Stimulated activated effector memory CD8-positive, alpha-beta T cell treated with anti-CD3 and anti-CD28 coated beads, Interleukin-12 subunit alpha, Interleukin-12 subunit beta, amount 100 ng/mL, for 72 hours (primary cell): ENCODE data around the gene FBL.
A peak's percentile ranks its signal among the peaks of the same experiment; 100 is the strongest.

ENCODE experiments used
- ATAC-seq: fragments of 150-1000 bp; cut with Tn5 transposase; 2 replicates; pipeline ENCODE4 v1.10.0; 2021
- DNase-seq, 2 donors: peaks; one replicate each; pipeline ENCODE4 v3.0.0; 2021 to 2022; ENCODE audit warnings: low spot score in 2 of 2
- H3K27ac Mint-ChIP-seq: one replicate; pipeline ENCODE4 v1.8.0; 2022; ENCODE audit warnings: mild to moderate bottlenecking, mixed read lengths
- H3K36me3 Mint-ChIP-seq: one replicate; pipeline ENCODE4 v1.8.0; 2022; ENCODE audit warnings: mild to moderate bottlenecking, mixed read lengths
- H3K4me1 Mint-ChIP-seq: one replicate; pipeline ENCODE4 v1.8.0; 2022; ENCODE audit warnings: mixed read lengths
- H3K4me3 Mint-ChIP-seq: one replicate; pipeline ENCODE4 v1.8.0; 2022; ENCODE audit warnings: mild to moderate bottlenecking, mixed read lengths
- H3K9me3 Mint-ChIP-seq: one replicate; pipeline ENCODE4 v1.8.0; 2022; ENCODE audit warnings: mixed read lengths

FBL gene

GRCh38 chr19:39865953-39866352 lies 19.8 kb upstream of the FBL start:
- H3K4me1 Mint-ChIP-seq: no peaks in the 10 kb centered on the region
- H3K9me3 Mint-ChIP-seq: no peaks in the 10 kb centered on the region
- DNase-seq (no peak), ATAC-seq (no peak)
- no peak overlapping the region for H3K4me3 Mint-ChIP-seq
- no peak overlapping the region for H3K27ac Mint-ChIP-seq
- no peaks in the 10 kb centered on the region for H3K36me3 Mint-ChIP-seq

GRCh38 chr19:39865186-39865585 lies 19.0 kb upstream of the FBL start:
- Mint-ChIP-seq H3K27ac (no peak overlapping the region), H3K36me3 (no peaks in the 10 kb centered on the region), H3K4me3 (no peak overlapping the region), H3K4me1 (no peaks in the 10 kb centered on the region), H3K9me3 (no peaks in the 10 kb centered on the region)
- DNase-seq: no peak
- no peak for ATAC-seq

GRCh38 chr19:39864118-39864517 lies 17.9 kb upstream of the FBL start:
- ATAC-seq (no peak), DNase-seq (no peak)
- Mint-ChIP-seq H3K4me3 (no peak overlapping the region), H3K9me3 (no peaks in the 10 kb centered on the region), H3K4me1 (no peaks in the 10 kb centered on the region), H3K36me3 (no peaks in the 10 kb centered on the region), H3K27ac (no peak overlapping the region)

GRCh38 chr19:39858541-39858940 lies 12.4 kb upstream of the FBL start:
- ATAC-seq: no peak
- Mint-ChIP-seq H3K4me3 (no peak overlapping the region), H3K36me3 (no peaks in the 10 kb centered on the region), H3K4me1 (no peaks in the 10 kb centered on the region), H3K9me3 (no peaks in the 10 kb centered on the region), H3K27ac (no peak overlapping the region)
- DNase-seq: no peak

- H3K27ac Mint-ChIP-seq: no peak overlapping the region
- no peaks in the 10 kb centered on the region for H3K9me3 Mint-ChIP-seq
- DNase-seq: no peak
- no peak for ATAC-seq
- H3K36me3 Mint-ChIP-seq: no peaks in the 10 kb centered on the region
- H3K4me1 Mint-ChIP-seq: no peaks in the 10 kb centered on the region
- H3K4me3 Mint-ChIP-seq: no peak overlapping the region
Measured at GRCh38 chr19:39852882-39853281, 6.7 kb upstream of the FBL start.

- ATAC-seq (no peak), DNase-seq (no peak)
- H3K27ac Mint-ChIP-seq: no peak overlapping the region
- peaks cover 14% of the 10 kb centered on the region for H3K4me1 Mint-ChIP-seq
- no peaks in the 10 kb centered on the region for H3K9me3 Mint-ChIP-seq
- H3K36me3 Mint-ChIP-seq: peaks cover 9% of the 10 kb centered on the region
- no peak overlapping the region for H3K4me3 Mint-ChIP-seq
Measured at GRCh38 chr19:39850892-39851291, 4.7 kb upstream of the FBL start.

GRCh38 chr19:39848392-39848791 lies 2.2 kb upstream of the FBL start:
- Mint-ChIP-seq H3K27ac (no peak overlapping the region), H3K36me3 (peaks cover 34% of the 10 kb centered on the region), H3K4me3 (no peak overlapping the region), H3K9me3 (no peaks in the 10 kb centered on the region), H3K4me1 (peaks cover 35% of the 10 kb centered on the region)
- no peak for ATAC-seq
- DNase-seq: no peak

GRCh38 chr19:39847525-39847924 lies 1.3 kb upstream of the FBL start:
- no peaks in the 10 kb centered on the region for H3K9me3 Mint-ChIP-seq
- H3K36me3 Mint-ChIP-seq: peaks cover 40% of the 10 kb centered on the region
- DNase-seq (no peak), ATAC-seq (no peak)
- H3K4me1 Mint-ChIP-seq: peaks cover 42% of the 10 kb centered on the region
- H3K27ac Mint-ChIP-seq: peak overlapping the region; percentile 93
- peak overlapping the region; percentile 94 for H3K4me3 Mint-ChIP-seq

- Mint-ChIP-seq H3K36me3 (peaks cover 47% of the 10 kb centered on the region), H3K4me1 (peaks cover 47% of the 10 kb centered on the region), H3K9me3 (no peaks in the 10 kb centered on the region), H3K27ac (peak overlapping the region; percentile 93), H3K4me3 (peak overlapping the region; percentile 94)
- ATAC-seq (no peak), DNase-seq (no peak)
Measured at GRCh38 chr19:39846678-39847486, 703 bp upstream of the FBL start.

GRCh38 chr19:39845584-39845932 lies 621 bp downstream of the FBL start:
- Mint-ChIP-seq H3K4me1 (peaks cover 47% of the 10 kb centered on the region), H3K27ac (peak overlapping the region; percentile 93), H3K9me3 (no peaks in the 10 kb centered on the region), H3K36me3 (peaks cover 60% of the 10 kb centered on the region), H3K4me3 (peak overlapping the region; percentile 94)
- peak; percentile 1 for ATAC-seq
- DNase-seq: no peak

- H3K9me3 Mint-ChIP-seq: no peaks in the 10 kb centered on the region
- ATAC-seq (peak; percentile 4), DNase-seq (no peak)
- H3K27ac Mint-ChIP-seq: peak overlapping the region; percentile 93
- peaks cover 64% of the 10 kb centered on the region for H3K36me3 Mint-ChIP-seq
- peak overlapping the region; percentile 94 for H3K4me3 Mint-ChIP-seq
- peaks cover 47% of the 10 kb centered on the region for H3K4me1 Mint-ChIP-seq
Measured at GRCh38 chr19:39845172-39845571, 1.0 kb downstream of the FBL start.

- no peak for DNase-seq
- Mint-ChIP-seq H3K27ac (peak overlapping the region; percentile 93), H3K36me3 (peaks cover 74% of the 10 kb centered on the region), H3K4me3 (peak overlapping the region; percentile 94), H3K4me1 (peaks cover 55% of the 10 kb centered on the region), H3K9me3 (no peaks in the 10 kb centered on the region)
- ATAC-seq: no peak
Measured at GRCh38 chr19:39843919-39844793, 2.0 kb downstream of the FBL start.

GRCh38 chr19:39842693-39843435 lies 3.3 kb downstream of the FBL start:
- H3K27ac Mint-ChIP-seq: peak overlapping the region; percentile 85
- H3K4me3 Mint-ChIP-seq: peak overlapping the region; percentile 94
- H3K9me3 Mint-ChIP-seq: no peaks in the 10 kb centered on the region
- ATAC-seq: no peak
- peaks cover 87% of the 10 kb centered on the region for H3K36me3 Mint-ChIP-seq
- no peak for DNase-seq
- H3K4me1 Mint-ChIP-seq: peaks cover 56% of the 10 kb centered on the region

- Mint-ChIP-seq H3K4me1 (peaks cover 43% of the 10 kb centered on the region), H3K9me3 (no peaks in the 10 kb centered on the region), H3K4me3 (no peak overlapping the region), H3K27ac (no peak overlapping the region), H3K36me3 (peaks cover 98% of the 10 kb centered on the region)
- no peak for ATAC-seq
- DNase-seq: no peak
Measured at GRCh38 chr19:39841041-39841440, 5.1 kb downstream of the FBL start.

GRCh38 chr19:39840492-39840891 lies 5.7 kb downstream of the FBL start:
- peaks cover 39% of the 10 kb centered on the region for H3K4me1 Mint-ChIP-seq
- peaks cover 98% of the 10 kb centered on the region for H3K36me3 Mint-ChIP-seq
- H3K4me3 Mint-ChIP-seq: no peak overlapping the region
- no peak overlapping the region for H3K27ac Mint-ChIP-seq
- no peaks in the 10 kb centered on the region for H3K9me3 Mint-ChIP-seq
- ATAC-seq: no peak
- no peak for DNase-seq
